Type B pancreatic cell (in vitro differentiated cells): ENCODE measurements around the gene CRACR2A. TPM values are rescaled to one million over a fixed set of nuclear protein-coding genes. Genes with fewer than 3 reads are reported as not detected.

ENCODE experiments used
- DNase-seq: peaks from one replicate; pipeline ENCODE4 v3.0.0; 2021; ENCODE audit warnings: mixed read lengths; ENCODE audit not compliant: unreplicated experiment; ENCODE audit errors: extremely low spot score
- H3K27ac Mint-ChIP-seq: 2 replicates; pipeline ENCODE4 v1.8.0; 2021; ENCODE audit warnings: mild to moderate bottlenecking, mixed read lengths
- H3K27me3 Mint-ChIP-seq: 2 replicates; pipeline ENCODE4 v1.8.0; 2021; ENCODE audit warnings: mixed read lengths
- H3K36me3 Mint-ChIP-seq: 2 replicates; pipeline ENCODE4 v1.8.0; 2021; ENCODE audit warnings: mixed read lengths
- H3K4me1 Mint-ChIP-seq: one replicate; pipeline ENCODE4 v1.8.0; 2021; ENCODE audit warnings: mixed read lengths; ENCODE audit not compliant: unreplicated experiment
- H3K4me3 Mint-ChIP-seq: 2 replicates; pipeline ENCODE4 v1.8.0; 2021; ENCODE audit warnings: mild to moderate bottlenecking, mixed read lengths
- H3K9me3 Mint-ChIP-seq: 2 replicates; pipeline ENCODE4 v1.8.0; 2021; ENCODE audit warnings: mixed read lengths
- CTCF ChIP-seq: fragments of 200-600 bp; sonication (generic); conservative IDR thresholded peaks from 2 replicates; pipeline ENCODE4 v1.5.0; 2021; ENCODE audit warnings: antibody characterized with exemption, mild to moderate bottlenecking
- total RNA-seq: library from RNA; stranded (reverse); gene quantifications from 2 replicates; pipeline ENCODE4 v1.2.1, GENCODE V29; 2021; ENCODE audit warnings: low replicate concordance

Gene CRACR2A
- total RNA-seq, 1 donor from 2014 or later: 1.9 TPM

GRCh38 chr12:3589745-3590144 is 163.2 kb downstream of the CRACR2A start:
- H3K4me3 Mint-ChIP-seq: no peak overlapping the region
- no peak for DNase-seq
- TF ChIP-seq CTCF: no peak
- peaks cover 43% of the 10 kb centered on the region for H3K27me3 Mint-ChIP-seq
- H3K36me3 Mint-ChIP-seq: no peaks in the 10 kb centered on the region
- H3K9me3 Mint-ChIP-seq: peaks cover 7% of the 10 kb centered on the region
- H3K4me1 Mint-ChIP-seq: peaks cover 6% of the 10 kb centered on the region
- no peak overlapping the region for H3K27ac Mint-ChIP-seq

GRCh38 chr12:3587402-3588013 is 165.4 kb downstream of the CRACR2A start:
- peaks cover 37% of the 10 kb centered on the region for H3K27me3 Mint-ChIP-seq
- H3K4me3 Mint-ChIP-seq: no peak overlapping the region
- no peak for DNase-seq
- TF ChIP-seq CTCF: no peak
- H3K27ac Mint-ChIP-seq: peak overlapping the region; percentile 29
- H3K9me3 Mint-ChIP-seq: peaks cover 9% of the 10 kb centered on the region
- peaks cover 6% of the 10 kb centered on the region for H3K4me1 Mint-ChIP-seq
- H3K36me3 Mint-ChIP-seq: no peaks in the 10 kb centered on the region

- H3K27ac Mint-ChIP-seq: no peak overlapping the region
- H3K4me3 Mint-ChIP-seq: no peak overlapping the region
- H3K4me1 Mint-ChIP-seq: peaks cover 6% of the 10 kb centered on the region
- no peaks in the 10 kb centered on the region for H3K36me3 Mint-ChIP-seq
- H3K9me3 Mint-ChIP-seq: peaks cover 5% of the 10 kb centered on the region
- no peak for TF ChIP-seq CTCF
- peaks cover 44% of the 10 kb centered on the region for H3K27me3 Mint-ChIP-seq
- no peak for DNase-seq
Measured at GRCh38 chr12:3583656-3584334, 169.1 kb downstream of the CRACR2A start.

- peaks cover 5% of the 10 kb centered on the region for H3K9me3 Mint-ChIP-seq
- H3K36me3 Mint-ChIP-seq: no peaks in the 10 kb centered on the region
- no peak for DNase-seq
- peaks cover 3% of the 10 kb centered on the region for H3K4me1 Mint-ChIP-seq
- peaks cover 43% of the 10 kb centered on the region for H3K27me3 Mint-ChIP-seq
- H3K27ac Mint-ChIP-seq: no peak overlapping the region
- H3K4me3 Mint-ChIP-seq: no peak overlapping the region
- no peak for TF ChIP-seq CTCF
Measured at GRCh38 chr12:3580094-3580749, 172.7 kb downstream of the CRACR2A start.

GRCh38 chr12:3579446-3580093 is 173.3 kb downstream of the CRACR2A start:
- no peak for TF ChIP-seq CTCF
- Mint-ChIP-seq H3K36me3 (no peaks in the 10 kb centered on the region), H3K27me3 (peaks cover 41% of the 10 kb centered on the region), H3K4me1 (no peaks in the 10 kb centered on the region), H3K9me3 (no peaks in the 10 kb centered on the region), H3K4me3 (no peak overlapping the region), H3K27ac (no peak overlapping the region)
- no peak for DNase-seq
